ENCODE results near the gene RNF34.
A peak's percentile ranks its signal among the peaks of the same experiment; 100 is the strongest.

The RNF34 gene

DNA sequence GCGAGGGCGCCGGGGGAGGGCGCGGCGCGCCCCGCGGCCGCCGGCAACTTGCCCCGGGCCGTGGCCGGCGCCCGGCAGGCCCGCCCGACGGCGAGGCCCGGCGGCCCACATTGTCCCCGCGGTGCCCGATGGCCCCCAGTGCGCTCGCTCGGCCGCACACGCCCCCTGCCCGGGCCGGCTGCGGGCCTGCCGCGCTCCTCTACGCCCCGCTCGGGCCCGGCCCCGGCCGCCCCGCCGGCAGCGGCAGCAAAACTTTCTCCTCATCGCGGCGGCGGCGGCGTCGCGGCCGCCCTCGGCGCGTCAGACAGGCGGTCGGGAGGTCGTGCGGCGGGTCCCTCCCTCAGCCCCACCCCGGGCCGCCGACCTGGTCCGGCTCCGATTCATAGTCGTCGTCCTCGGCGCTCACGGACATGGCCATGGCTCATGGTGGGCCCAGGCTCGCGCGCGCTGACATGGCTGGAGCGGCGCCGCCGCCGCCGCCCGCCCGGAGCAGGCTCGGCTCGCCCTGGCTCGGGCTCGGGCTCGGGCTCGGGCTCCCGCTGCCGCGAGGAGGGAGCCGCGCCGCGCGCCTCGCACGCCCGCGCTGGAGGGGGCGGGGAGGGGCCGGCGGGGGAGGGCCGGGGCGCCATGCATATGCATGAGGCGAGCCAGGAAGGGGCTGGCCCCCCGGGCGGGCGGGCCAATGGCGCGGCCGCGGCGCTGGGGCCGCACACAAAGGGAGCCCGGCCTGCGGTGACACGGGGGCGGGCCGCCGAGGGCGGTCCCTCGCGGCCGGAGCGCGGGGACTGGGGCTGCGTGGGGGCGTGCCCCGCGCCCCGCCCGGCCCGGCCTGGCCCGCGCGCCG is 67.1 kb downstream of the RNF34 start:
- peak; percentile 92 for DNase-seq (ENCODE audit: low spot score)

DNA sequence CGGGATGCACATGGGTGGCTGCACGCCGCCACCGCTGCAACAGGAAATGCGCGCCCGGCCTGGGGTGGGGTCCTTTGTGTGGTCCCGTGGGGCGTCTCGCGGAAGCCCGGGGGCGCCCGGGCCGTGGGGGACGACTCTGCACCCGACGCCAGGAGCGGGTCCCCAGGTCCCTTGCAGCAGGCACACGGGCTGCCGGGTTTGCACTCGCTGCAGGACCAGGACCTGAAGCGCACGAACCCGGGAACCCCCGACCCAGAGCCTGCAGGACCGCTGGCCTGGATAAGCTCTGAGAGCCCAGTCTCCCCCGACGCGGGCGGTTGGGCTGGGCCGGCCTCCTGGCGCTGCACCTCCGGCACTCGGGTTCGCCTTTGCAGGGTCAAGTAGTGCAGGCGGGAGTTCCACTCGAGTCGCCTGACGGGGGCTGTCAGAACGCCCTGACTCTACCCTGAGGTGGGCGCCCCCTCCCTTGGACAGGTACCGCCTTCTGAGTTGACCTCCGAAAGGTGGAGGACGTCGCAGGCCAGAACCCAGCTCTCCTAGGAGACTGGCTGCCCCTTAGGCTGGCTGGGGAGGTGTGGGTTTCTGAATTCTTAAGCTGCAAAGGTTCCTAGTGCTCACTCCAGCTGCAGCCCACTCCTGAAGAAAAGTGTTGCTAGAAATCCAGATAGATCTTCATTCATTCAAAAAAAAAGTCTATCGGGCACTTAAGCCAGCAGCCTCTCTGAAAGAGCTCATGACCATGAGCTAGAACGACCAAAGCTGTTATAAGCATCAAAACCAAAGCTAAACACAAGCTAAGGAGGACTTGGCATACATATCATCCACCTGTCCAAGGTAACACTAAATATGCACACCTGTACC is 68.0 kb downstream of the RNF34 start:
- DNase-seq (ENCODE audit: low spot score), result no peak

- no peak for DNase-seq (ENCODE audit: low spot score)
Observed at GRCh38 chr12:121468499-121468801, 68.5 kb downstream of the RNF34 start.

DNA sequence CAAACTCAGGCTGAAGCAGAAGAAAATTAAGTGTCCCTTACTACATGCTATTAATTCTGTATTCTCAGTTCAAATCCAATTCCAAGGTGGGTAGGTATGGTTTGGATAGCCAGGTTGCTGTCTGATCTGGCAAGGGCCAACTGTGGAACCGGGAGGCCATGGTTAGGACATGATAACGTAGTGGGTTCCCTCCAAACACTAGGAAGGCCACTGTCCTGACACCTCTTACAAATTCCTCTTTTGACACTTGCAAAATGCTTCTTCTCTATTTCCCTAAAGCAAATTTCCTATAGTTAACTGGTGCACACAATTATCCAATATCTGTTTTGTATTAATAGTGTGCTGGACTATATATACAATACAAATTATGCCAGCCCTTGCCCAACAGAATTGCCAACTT is 70.8 kb downstream of the RNF34 start:
- DNase-seq (ENCODE audit: low spot score), result no peak

DNA sequence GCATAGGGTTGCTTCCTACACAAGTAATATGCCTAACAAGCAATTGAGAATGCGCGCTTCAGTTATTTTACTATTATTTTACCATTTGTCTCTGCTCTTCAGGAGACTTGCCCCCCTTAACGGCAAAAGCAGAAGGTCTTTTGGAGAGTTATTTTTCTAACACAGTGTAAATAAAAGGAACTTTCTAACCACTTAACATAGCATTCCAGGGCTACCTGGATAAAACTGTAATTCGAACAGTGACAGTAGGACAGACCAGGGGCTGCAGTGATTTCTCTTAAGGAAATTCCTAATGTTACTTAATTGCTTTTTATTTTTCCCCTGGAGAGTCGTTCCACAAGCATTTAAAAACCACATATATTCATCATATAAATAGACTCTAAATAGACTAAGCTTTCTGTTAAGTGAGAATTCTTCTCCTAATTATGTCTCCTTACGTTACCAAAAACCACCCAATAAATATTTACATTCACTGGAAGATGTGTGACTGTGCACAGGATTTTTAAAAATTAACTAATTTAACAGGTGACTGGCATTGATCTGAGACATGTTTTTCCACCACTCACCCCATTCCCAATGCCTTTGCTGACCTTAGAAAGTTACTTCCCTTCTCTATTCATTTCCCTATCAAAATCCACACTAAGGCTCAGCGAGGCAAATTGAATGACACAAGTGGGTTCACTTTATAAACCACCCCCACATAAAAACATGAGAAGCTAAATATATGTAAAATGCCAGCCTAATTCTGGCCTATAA is 72.4 kb downstream of the RNF34 start:
- no peak for DNase-seq (ENCODE audit: low spot score)

Measured in left forelimb (tissue), 1 donor.